HG03108 (cell line): ENCODE measurements around the gene XG.
"Not testable (repeated sequence)": the region's sequence is repeated elsewhere in the genome, so short reads cannot be mapped to it uniquely, and the experiment has no call there.

Experiments used
- ATAC-seq: cut with Tn5 transposase; IDR thresholded peaks from one replicate; pipeline ENCODE4 v1.9.1; 2021; ENCODE audit warnings: moderate library complexity; ENCODE audit not compliant: unreplicated experiment

The XG gene

DNA sequence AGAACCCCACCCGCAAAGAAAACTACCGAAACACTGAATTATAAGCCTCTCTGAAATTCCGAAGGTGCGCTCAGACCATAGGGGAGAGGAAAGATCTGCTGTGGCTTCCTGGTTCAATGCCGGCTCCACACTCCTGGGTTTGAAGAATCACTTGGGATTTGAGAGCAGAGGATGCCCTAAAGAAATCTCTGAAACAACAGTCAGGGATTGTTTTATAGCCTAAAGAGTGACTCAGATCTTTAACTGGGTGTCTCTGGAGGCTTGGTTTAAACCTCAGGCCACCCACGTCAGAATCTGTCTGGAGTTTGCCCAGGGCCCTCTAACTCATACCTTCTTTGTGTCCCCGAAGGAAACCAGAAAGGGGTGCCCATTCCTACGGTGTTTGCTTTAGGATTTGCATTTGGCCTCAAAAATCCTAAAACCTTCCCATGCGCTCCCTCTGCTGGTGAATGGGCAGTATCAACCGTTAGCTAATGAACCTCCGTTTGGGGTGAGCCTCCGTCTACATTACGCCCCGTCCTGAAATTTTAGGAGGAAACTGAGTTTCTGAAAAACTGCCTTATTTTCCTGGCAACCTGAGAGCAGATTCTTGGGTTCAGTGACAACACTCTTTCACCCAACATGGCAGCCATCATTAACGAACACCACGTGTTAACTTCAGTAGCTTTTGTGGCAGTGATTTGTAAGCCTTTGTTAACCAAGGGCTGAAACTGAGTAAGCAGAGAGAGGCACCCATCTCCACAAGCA lies 60.5 kb downstream of the XG start:
- not testable (repeated sequence) for ATAC-seq

DNA sequence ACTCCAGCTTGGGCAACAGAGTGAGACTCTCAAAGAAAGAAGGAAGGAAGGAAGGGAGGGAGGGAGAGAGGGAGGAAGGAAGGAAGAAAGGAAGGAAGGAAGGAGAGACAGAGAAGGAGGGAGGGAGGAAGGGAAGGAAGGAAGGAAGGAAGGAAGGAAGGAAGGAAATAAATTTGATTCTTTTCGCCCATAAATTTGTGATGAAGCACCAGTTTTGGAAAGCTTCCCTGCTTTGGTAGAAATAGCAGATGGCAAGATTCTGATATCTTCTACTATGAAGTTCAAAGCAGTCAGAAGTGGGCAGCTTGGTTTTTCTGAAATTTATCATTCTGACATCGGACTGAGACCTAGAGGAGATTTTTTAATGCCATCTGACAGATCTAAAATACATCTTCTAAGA lies 65.2 kb downstream of the XG start:
- ATAC-seq, result no peak

- ATAC-seq, result no peak
These were observed 67.7 kb downstream of the XG start for GRCh38 chrX:2819345-2820135.

- ATAC-seq, result no peak
These were observed 68.4 kb downstream of the XG start for GRCh38 chrX:2820136-2820771.

DNA sequence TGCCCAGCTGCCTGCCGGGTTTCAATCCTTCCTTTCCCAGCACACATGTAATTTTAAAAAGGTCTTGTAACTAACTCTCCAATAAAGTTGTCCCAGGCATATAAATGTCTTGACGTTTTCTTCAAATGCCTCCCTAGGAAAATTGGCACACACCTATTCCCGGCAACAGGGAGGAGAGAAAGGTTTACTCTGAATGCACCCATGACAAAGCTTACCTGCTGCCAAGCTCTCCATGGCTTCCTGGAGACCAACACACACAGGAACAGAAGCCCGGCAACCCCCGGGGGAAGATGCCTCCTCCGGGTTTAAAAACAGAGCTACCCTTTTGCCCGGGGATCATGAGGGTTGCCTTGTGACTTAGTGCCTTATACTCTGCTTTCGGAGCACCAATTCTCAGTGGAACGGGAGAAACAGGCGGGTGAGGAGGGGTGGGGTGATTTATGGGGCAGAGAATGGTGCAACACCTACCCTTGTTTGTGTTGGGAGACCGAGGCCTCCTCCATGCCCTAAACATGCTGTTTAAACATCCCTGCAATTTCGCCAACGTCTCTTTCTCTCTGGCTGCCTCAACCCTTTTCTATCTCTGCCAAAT lies 72.1 kb downstream of the XG start:
- no peak for ATAC-seq

DNA sequence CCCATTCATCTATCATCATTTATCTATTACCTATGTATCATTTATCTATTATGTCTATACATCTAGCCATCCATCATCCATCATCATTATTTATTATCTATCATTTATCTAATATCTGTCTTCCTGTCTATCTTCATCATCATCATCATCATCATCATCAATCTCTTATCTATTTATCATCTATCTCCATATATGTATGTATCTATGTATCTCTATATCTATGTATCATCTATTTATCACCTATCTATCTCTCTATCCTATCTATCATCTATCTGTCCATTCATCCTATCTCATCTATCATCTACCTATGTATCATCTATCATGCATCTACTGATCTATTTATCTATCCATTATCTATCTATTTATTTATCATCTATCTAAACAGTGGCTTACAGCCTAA lies 73.0 kb downstream of the XG start:
- no peak for ATAC-seq

DNA sequence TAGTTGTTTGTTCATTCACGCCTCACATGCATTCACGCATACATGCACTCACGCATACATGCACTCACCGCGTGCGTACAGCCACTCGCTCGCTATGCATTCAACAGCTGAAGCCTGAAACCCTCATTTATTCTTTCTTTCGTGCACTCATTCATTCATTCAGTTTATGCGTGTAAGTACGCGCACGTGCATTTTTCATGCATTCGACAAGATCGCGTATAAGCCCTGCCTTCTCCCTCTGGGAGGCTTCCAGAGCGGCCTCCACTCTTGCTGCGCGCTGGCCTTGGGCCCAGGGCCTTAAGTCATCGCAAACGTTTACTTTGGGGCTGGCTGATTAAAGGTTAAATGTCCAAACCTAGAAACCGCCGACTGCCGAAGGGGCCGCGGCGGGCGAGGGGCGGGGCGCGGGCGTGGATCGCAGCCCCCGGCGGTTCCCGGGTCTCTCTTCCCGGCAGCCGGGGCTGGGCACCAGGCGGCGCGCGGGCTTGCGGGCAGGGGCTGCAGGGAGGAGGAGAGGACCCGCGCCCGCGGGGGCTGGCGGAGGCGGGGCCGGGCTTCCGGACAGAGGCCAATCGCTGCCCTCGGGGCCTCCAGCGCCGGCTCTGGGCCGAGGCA lies 76.6 kb downstream of the XG start, which contains the start of gene GYG2:
GYG2 (plus strand) TSS at position 587 of the 615 bp plus-strand sequence. CDS start 1,259 bp downstream, outside the sequence.
- no peak for ATAC-seq

- ATAC-seq, result no peak
These were observed 77.1 kb downstream of the XG start for GRCh38 chrX:2828959-2829411.

DNA sequence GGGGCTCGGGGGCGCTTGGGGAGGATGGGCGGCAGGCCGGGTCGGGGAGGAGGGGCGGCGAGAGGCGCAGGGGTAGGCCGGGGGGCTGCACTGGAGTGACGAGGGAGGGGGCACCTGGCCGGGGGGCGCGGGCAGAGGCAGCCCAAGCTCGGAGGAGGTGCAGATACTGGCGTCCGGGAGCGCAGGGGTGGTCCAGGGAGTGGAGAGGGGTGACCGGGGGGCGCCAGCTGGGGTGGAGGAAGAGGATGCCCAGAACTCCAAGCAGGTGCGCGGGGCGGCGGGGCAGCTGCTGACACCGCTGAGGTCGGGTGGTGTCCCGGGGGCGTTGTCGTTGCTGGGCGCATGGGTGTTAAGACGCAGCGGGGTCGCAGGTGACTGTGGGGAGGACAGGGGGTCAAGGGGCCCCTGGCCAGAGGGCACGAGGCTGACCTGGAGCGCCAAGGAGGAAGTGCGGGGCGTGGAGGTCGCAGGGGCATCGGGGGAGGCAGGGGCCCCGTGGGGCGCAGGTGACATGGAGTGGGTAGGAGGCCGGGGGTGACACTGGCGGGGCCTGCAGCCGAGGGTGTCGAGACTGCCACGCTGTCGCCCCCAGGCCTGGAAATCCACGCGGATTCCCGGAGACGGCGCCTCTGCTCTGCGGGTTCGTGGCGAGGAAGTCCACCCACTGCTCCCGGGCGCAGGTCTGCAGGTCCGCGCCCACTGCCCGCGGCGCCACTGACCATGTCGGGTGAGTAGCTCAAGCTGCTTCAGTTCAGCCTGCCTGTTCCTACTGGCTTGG lies 77.8 kb downstream of the XG start:
- no peak for ATAC-seq

DNA sequence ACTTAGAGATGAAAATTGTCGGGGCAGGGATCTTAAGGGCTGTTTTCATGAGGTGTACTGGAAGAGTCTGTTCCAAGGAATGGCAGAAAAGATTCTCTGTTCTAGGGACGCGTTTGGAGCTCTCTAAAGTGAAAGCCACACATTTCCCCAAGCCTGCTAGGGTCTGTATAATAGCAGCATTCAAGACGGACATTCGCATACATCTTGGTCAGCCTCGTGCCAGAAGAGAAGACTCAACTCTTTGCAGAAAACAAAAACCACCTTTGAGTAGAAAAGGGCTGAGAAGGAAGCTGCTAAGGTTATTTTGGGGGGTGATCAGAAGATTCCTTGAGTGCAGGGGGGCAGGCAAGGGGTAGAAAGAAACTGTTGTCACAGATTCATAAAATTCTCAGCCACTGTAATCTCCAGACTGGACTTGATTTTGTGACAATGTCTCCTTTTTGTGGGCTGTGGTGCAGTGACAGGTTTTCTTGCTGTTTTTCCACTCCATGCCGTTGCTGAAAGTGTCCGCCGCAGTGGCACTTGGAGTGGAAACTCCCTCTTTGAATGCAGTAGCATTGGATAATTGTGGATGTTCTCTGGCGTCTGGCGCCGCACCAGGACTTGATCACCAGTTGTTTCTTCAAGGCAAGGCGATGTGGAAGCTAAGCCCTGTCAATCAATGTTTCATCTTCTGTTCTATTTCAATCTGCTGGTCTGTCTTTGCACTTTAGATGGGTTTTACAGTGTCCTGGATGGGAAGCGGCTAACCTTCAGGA lies 79.8 kb downstream of the XG start:
- no peak for ATAC-seq

DNA sequence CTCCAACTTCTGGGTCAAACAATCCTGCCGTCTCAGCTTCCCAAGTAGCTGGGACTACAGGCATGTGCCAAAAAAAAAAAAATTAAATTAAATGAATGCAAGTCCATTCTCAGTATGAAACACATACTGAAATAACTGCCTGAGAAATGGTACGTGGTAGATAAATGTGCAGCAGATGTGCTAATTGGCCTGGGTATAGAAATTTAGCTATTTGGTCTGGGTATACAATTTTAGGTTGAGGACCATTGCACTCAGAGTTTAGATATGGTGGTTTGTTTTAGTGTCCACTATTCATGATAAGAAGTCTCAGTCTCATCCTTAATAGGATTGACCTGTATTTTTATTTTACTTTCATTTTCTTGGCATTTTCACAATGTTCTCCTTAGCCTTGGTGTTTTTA lies 86.1 kb downstream of the XG start:
- no peak for ATAC-seq

- ATAC-seq, result no peak
These were observed 89.1 kb downstream of the XG start for GRCh38 chrX:2840961-2841360.

GRCh38 chrX:2841537-2841936 lies 89.7 kb downstream of the XG start:
- ATAC-seq, result no peak

DNA sequence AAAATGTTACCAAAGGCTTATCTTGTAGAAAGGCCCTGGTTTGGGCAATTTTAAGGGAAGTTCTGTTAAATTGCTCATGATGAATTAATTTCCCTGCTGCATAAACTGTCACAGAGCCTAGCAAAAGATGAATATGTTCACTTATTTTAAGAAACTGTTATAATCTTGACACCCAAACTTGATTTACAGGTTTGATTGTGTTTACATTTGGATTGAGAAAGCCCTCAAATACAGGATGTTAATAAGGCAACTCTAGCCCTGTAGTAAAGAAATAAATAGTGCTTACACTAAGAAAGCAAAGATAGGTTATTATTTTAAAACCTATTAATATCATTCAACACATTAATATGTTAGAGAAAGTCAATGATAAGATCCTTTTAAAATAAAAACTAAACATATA lies 95.2 kb downstream of the XG start:
- no peak for ATAC-seq

DNA sequence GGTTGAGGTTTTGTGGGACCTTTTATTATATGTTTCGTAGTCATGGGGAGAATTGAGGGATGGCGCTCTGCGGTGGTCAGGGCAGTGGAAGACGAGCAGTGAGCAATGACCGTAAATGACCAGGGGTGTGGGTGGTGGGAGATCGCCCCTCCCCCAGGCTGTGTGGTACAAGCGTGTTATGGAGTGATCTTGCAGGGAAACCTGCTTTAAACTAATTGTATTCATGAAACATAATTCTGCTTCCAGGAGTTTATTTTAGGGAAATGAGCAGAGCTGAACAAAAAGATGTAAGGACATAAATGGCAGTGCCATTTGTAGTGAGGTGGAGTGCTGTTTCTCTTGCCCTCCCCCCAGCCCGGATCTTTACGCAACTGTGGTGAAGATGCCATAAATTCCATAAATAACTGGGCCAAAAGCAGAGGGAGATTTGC lies 97.0 kb downstream of the XG start:
- no peak for ATAC-seq

GRCh38 chrX:2854918-2855317 lies 103.1 kb downstream of the XG start:
- no peak for ATAC-seq

- ATAC-seq, result no peak
These were observed 103.9 kb downstream of the XG start for GRCh38 chrX:2855761-2856160.

DNA sequence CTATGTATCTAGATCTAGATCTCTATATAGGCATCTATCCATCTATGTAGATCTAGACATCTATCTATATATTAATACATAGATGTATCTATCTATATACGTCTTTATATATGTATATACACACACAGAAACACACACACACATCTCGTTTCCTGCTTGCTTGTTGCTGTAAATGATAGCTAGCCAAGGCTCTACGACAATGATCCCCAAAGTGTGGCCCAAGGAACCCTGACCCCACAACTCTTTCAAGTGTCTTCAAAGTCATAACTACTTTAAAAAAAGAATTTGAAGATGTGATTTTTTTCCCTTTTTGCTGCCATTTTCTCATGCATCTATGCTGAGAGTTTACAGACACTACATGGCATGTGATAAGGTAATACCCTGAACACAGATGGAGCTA lies 105.7 kb downstream of the XG start:
- ATAC-seq, result no peak

GRCh38 chrX:2859197-2859797 lies 107.5 kb downstream of the XG start:
- ATAC-seq, result no peak
